Tibial nerve (tissue), 4 donors: ENCODE data around the gene CSF1R. TPM values are rescaled to one million over a fixed set of nuclear protein-coding genes. Genes with fewer than 3 reads are reported as not detected.

Experiments
- DNase-seq, 2 donors: peaks; one replicate each; pipeline ENCODE4 v3.0.0-alpha.2; 2019; ENCODE audit warnings: low spot score in 2 of 2
- H3K27ac ChIP-seq, 4 donors: fragments of 200-600 bp; sonication (generic) in 3 of 4; one replicate each; pipeline ENCODE4 v1.5.1; 2017 to 2019; ENCODE audit warnings: mild to moderate bottlenecking in 1 of 4
- H3K27me3 ChIP-seq, 2 donors: fragments of 200-600 bp; sonication (generic) in 1 of 2; one replicate each; pipeline versions ENCODE4 v1.5.1 to v1.6.0; 2017 to 2019
- H3K36me3 ChIP-seq, 3 donors: fragments of 200-600 bp; sonication (generic); one replicate each; pipeline ENCODE4 v1.5.1; 2018 to 2019
- H3K4me1 ChIP-seq, 4 donors: fragments of 200-600 bp; sonication (generic) in 3 of 4; one replicate each; pipeline ENCODE4 v1.5.1; 2017 to 2019
- H3K4me3 ChIP-seq, 4 donors: fragments of 200-600 bp; sonication (generic) in 3 of 4; one replicate each; pipeline ENCODE4 v1.5.1; 2017 to 2019; ENCODE audit warnings: mild to moderate bottlenecking in 1 of 4, moderate library complexity in 1 of 4
- H3K9me3 ChIP-seq, 4 donors: fragments of 200-600 bp; sonication (generic) in 3 of 4; one replicate each; pipeline ENCODE4 v1.5.1; 2017 to 2019
- EP300 ChIP-seq, 2 donors: sonication (generic); formaldehyde crosslinking; IDR thresholded peaks; one replicate each; pipeline ENCODE4 v1.6.1; 2017; ENCODE audit warnings: antibody characterized with exemption in 2 of 2, mild to moderate bottlenecking in 1 of 2
- POLR2A ChIP-seq, 2 donors: fragments of 450-650 bp; IDR thresholded peaks; one replicate each; pipeline ENCODE4 v1.6.1; 2017; ENCODE audit warnings: antibody characterized with exemption in 2 of 2, mild to moderate bottlenecking in 2 of 2, moderate library complexity in 2 of 2
- WGBS, 2 donors: methylation state at CpG; one replicate each; pipeline ENCODE4 v1.1.5; 2018; 5-methylcytosine and 5-hydroxymethylcytosine counted together
- total RNA-seq, 4 donors: library from RNA; depleted of rRNA; stranded (reverse); fragments of >200 nt; gene quantifications; one replicate each; pipeline ENCODE4 v1.1.0, GENCODE V29; 2016
- TF ChIP-seq, protein P1 (sequence below), 5 experiments: fragments of 200-600 bp in 3 of 5; fragments of 450-650 bp in 2 of 5; sonication (generic) in 3 of 5; IDR thresholded peaks; one replicate each; pipeline ENCODE4 v1.5.1; 2016 to 2019; ENCODE audit warnings: antibody characterized with exemption in 5 of 5, mild to moderate bottlenecking in 3 of 5, moderate library complexity in 2 of 5

Gene CSF1R
- total RNA-seq, 4 donors from 2014 or later, result 35.4 to 57.9 (median 45.3) TPM

DNA sequence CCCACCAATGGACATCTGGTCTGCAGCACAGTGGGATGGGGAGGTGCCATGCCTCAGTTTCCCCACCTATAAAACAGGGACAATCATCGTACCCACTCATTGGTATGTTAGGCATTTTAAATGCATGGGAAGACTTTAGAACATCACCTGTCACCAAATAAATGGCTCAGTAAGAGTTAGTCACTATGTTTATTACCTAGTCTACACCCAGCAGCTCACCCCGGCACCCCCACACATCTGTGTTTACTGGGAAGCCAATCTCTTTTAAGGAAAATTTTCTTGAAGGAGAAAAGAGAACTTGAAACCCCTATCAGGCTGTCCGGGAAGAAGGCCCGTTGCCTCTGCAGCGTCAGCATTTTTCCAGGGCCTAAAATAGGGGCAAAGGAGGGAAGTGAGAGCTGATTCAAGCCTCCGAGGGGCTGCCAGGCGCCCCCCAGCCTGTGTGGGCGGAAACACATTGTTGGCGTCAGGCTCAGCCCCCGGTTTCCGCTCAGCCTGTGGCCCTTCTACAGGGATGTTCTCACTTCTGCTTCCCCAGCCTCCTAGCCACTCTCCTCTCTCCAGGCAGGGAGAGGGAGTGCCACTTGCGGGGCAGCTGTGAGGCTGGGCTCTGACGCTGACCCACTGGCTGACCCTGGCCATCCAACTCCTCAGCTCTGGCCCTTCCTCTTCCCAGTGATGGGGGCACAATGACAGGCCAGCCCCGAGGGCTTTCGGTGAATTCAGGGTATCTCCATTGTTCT is 4.6 kb downstream of the CSF1R start:
- H3K4me3 ChIP-seq, result peak overlapping the region in 1 of 4 donors; percentile 47
- TF ChIP-seq EP300 (IDR thresholded peaks at IDR 0.05) (peak in 1 of 2 donors; percentile 75), POLR2A (IDR thresholded peaks at IDR 0.05) (no peak)
- TF ChIP-seq, protein P1, sequence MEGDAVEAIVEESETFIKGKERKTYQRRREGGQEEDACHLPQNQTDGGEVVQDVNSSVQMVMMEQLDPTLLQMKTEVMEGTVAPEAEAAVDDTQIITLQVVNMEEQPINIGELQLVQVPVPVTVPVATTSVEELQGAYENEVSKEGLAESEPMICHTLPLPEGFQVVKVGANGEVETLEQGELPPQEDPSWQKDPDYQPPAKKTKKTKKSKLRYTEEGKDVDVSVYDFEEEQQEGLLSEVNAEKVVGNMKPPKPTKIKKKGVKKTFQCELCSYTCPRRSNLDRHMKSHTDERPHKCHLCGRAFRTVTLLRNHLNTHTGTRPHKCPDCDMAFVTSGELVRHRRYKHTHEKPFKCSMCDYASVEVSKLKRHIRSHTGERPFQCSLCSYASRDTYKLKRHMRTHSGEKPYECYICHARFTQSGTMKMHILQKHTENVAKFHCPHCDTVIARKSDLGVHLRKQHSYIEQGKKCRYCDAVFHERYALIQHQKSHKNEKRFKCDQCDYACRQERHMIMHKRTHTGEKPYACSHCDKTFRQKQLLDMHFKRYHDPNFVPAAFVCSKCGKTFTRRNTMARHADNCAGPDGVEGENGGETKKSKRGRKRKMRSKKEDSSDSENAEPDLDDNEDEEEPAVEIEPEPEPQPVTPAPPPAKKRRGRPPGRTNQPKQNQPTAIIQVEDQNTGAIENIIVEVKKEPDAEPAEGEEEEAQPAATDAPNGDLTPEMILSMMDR (IDR thresholded peaks at IDR 0.05), result no peak
- no peaks in the 10 kb centered on the region for H3K9me3 ChIP-seq
- H3K27me3 ChIP-seq, result no peaks in the 10 kb centered on the region
- H3K4me1 ChIP-seq, result peaks cover 0 to 10% (median 2%) of the 10 kb centered on the region in 4 donors
- WGBS, 2 donors, result 18 to 22% methylated on average over 12 to 15 of the region's 15 CpGs
- H3K27ac ChIP-seq, result peak overlapping the region in 1 of 4 donors; percentile 35
- DNase-seq, result peak; percentile 25 to 48
- H3K36me3 ChIP-seq, result no peaks in the 10 kb centered on the region

DNA sequence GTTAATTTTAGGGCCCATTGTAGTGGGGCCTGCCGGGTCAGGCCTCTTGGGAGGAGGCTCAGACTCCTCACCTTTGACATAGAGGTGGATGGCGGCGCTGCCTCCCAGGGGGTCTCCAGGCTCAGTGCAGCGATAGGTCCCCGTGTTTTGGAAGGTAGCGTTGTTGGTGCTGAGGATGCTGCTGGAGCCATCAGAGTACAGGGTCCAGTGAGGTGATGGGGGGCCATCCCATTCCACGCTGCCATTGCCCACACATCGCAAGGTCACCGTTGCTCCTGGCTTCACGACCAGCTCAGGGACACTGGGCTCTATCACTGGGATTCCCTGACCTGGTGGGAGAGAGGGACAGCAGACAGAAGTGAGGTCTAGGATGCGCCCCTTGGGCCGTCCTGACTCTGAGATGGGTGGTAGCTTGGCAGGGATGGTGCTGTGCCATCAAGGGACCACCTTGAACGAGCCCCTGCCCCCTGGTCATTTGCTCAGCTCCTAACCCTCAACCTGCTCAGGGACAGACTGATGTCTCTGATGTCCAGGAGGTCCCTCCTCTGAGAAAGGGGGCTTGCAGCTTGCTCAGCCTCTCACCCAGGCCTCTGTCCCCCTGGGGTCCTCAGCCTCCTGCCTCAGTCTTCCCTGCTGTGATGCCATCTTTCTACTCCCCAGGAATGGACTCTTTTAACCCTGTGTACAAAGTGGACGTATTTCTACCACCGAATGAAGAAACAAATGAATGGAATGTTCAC is 5.5 kb downstream of the CSF1R start:
- TF ChIP-seq EP300 (IDR thresholded peaks at IDR 0.05) (no peak), POLR2A (IDR thresholded peaks at IDR 0.05) (no peak)
- TF ChIP-seq, protein P1 (IDR thresholded peaks at IDR 0.05), result no peak
- Histone ChIP-seq H3K36me3 (no peaks in the 10 kb centered on the region), H3K4me1 (peaks cover 0 to 10% (median 2%) of the 10 kb centered on the region in 4 donors), H3K9me3 (no peaks in the 10 kb centered on the region), H3K4me3 (no peak overlapping the region), H3K27ac (no peak overlapping the region), H3K27me3 (no peaks in the 10 kb centered on the region)
- WGBS, 2 donors, result 78 to 83% methylated on average over 10 to 15 of the region's 15 CpGs
- DNase-seq, result no peak

DNA sequence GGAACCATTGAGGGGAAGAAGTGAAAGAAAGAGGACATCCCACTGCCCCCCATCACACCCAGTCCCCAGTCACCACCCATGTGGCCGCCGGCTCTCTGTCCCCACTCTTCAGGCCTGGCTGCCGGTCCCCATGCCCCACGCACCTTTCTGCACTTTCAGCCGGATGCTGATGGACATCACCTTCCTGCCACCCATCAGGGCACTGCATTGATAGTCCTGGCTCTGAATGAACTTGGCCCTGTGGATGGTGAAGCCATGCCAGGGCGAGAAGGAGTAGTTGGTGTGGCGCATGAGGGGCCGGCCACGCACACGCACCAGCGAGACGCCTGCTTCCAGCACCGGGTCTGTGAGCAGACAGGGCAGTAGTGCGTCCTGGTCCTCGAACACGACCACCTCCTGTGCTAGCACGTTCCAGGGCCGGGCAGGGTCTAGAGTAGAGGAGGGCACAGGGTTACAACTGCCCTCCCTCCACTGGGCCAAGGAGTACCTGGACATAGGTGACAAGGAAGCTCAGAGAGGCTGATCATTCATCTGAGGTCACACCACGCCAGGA is 6.4 kb downstream of the CSF1R start:
- H3K27ac ChIP-seq, result no peak overlapping the region
- H3K36me3 ChIP-seq, result no peaks in the 10 kb centered on the region
- H3K27me3 ChIP-seq, result no peaks in the 10 kb centered on the region
- H3K4me3 ChIP-seq, result no peak overlapping the region
- no peaks in the 10 kb centered on the region for H3K9me3 ChIP-seq
- 95 to 97% methylated on average over 14 to 19 of the region's 19 CpGs for WGBS, 2 donors
- peaks cover 0 to 10% (median 2%) of the 10 kb centered on the region in 4 donors for H3K4me1 ChIP-seq
- no peak for TF ChIP-seq POLR2A (IDR thresholded peaks at IDR 0.05)
- TF ChIP-seq, protein P1 (IDR thresholded peaks at IDR 0.05), result no peak
- no peak for TF ChIP-seq EP300 (IDR thresholded peaks at IDR 0.05)
- no peak for DNase-seq

DNA sequence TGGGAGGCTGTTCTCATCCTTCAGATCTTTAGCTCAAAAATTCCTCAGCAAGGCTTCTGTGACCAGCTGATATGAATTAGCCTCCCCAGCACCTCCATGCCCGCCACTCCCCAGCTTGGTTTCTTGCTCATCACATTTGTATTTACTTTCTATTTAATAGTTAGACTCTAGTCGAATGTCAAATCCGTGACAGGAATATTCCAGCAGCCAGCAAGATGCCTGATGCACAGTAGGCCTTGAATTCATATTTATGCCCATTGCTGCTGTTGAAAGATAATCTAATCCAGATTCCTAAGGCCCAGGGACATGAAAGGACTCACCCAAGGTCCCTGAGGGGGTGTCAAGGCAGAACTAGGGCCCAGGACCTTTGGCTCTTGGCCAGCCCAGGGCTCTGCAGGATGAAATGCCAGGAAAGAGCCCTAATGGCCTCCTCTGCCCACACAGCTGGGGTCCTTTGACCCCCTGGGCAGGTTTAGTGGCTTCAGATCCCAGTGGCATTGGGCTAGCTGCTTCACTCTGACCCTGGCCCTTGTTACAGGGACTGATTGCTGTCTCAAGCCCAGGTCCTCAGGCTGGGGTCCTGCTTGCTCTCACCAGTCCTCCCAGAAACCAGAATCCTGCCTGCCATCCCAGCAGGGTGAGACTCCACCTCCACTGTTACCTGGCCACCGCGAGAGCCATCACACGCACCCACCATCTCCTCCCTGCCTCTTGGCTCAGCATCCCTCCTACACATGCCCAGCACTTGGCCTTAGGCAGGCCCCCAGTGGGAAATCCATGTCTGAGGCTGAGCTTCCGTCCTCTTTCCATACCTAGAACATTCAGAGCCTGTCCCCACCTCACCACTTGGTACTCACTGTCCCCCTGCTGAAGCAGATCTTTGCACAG is 7.3 kb downstream of the CSF1R start:
- Histone ChIP-seq H3K36me3 (no peaks in the 10 kb centered on the region), H3K4me3 (no peak overlapping the region), H3K27me3 (no peaks in the 10 kb centered on the region), H3K4me1 (peaks cover 0 to 10% (median 2%) of the 10 kb centered on the region in 4 donors), H3K9me3 (no peaks in the 10 kb centered on the region), H3K27ac (no peak overlapping the region)
- no peak for DNase-seq
- WGBS, 2 donors, result 90 to 94% methylated on average over 7 of the region's 7 CpGs
- TF ChIP-seq, protein P1 (IDR thresholded peaks at IDR 0.05), result no peak
- no peak for TF ChIP-seq POLR2A (IDR thresholded peaks at IDR 0.05)
- no peak for TF ChIP-seq EP300 (IDR thresholded peaks at IDR 0.05)
